Activated T-cell treated with anti-CD3 and anti-CD28 coated beads for 1 hour (primary cell): ENCODE results near the gene GALNTL6.

Experiments used
- DNase-seq: peaks from one replicate; pipeline ENCODE4 v3.0.0-alpha.2; 2020; ENCODE audit warnings: low read depth

Gene GALNTL6

GRCh38 chr4:172225457-172225856 is 412.3 kb downstream of the GALNTL6 start:
- DNase-seq: no peak

- no peak for DNase-seq
Observed at GRCh38 chr4:172232966-172233365, 419.8 kb downstream of the GALNTL6 start.

- DNase-seq: no peak
Observed at GRCh38 chr4:172243551-172243950, 430.3 kb downstream of the GALNTL6 start.

- no peak for DNase-seq
Observed at GRCh38 chr4:172245516-172245915, 432.3 kb downstream of the GALNTL6 start.

- DNase-seq: no peak
Observed at GRCh38 chr4:172253409-172253808, 440.2 kb downstream of the GALNTL6 start.

GRCh38 chr4:172256820-172257219 is 443.6 kb downstream of the GALNTL6 start:
- no peak for DNase-seq

- DNase-seq: no peak
Observed at GRCh38 chr4:172270397-172270796, 457.2 kb downstream of the GALNTL6 start.

- no peak for DNase-seq
Observed at GRCh38 chr4:172287117-172287516, 473.9 kb downstream of the GALNTL6 start.

GRCh38 chr4:172305698-172306097 is 492.5 kb downstream of the GALNTL6 start:
- DNase-seq: no peak

- no peak for DNase-seq
Observed at GRCh38 chr4:172308078-172308477, 494.9 kb downstream of the GALNTL6 start.

GRCh38 chr4:172311682-172312081 is 498.5 kb downstream of the GALNTL6 start:
- DNase-seq: no peak

GRCh38 chr4:172323288-172323687 is 510.1 kb downstream of the GALNTL6 start:
- no peak for DNase-seq

GRCh38 chr4:172344308-172344938 is 531.2 kb downstream of the GALNTL6 start:
- DNase-seq: no peak

- DNase-seq: no peak
Observed at GRCh38 chr4:172348426-172348825, 535.2 kb downstream of the GALNTL6 start.

- DNase-seq: no peak
Observed at GRCh38 chr4:172352356-172352755, 539.2 kb downstream of the GALNTL6 start.

GRCh38 chr4:172356016-172356415 is 542.8 kb downstream of the GALNTL6 start:
- DNase-seq: no peak

GRCh38 chr4:172357006-172357540 is 543.9 kb downstream of the GALNTL6 start:
- DNase-seq: no peak

- no peak for DNase-seq
Observed at GRCh38 chr4:172362569-172362968, 549.4 kb downstream of the GALNTL6 start.

- no peak for DNase-seq
Observed at GRCh38 chr4:172369471-172369959, 556.3 kb downstream of the GALNTL6 start.

- DNase-seq: no peak
Observed at GRCh38 chr4:172377486-172378140, 564.4 kb downstream of the GALNTL6 start.

- DNase-seq: no peak
Observed at GRCh38 chr4:172379834-172380233, 566.6 kb downstream of the GALNTL6 start.

- DNase-seq: no peak
Observed at GRCh38 chr4:172390331-172390730, 577.1 kb downstream of the GALNTL6 start.

- no peak for DNase-seq
Observed at GRCh38 chr4:172392741-172393140, 579.5 kb downstream of the GALNTL6 start.
